Cardiac fibroblast (primary cell): ENCODE data around the gene CAMK2D.

Experiments used
- DNase-seq, 2 donors: peaks; one replicate each; pipeline versions ENCODE4 v3.0.0 to v3.0.0-alpha.2; 2010; ENCODE audit warnings: low read depth in 2 of 2
- H3K4me3 ChIP-seq, 2 donors: replicated peaks in 1 of 2; 1 replicate in 1 of 2; 2 replicates in 1 of 2; pipeline ENCODE4 v1.5.1; 2011; ENCODE audit warnings: low read depth in 2 of 2, low read length in 2 of 2, mild to moderate bottlenecking in 2 of 2, moderate library complexity in 1 of 2
- TF ChIP-seq, protein P1 (sequence below): IDR thresholded peaks from one replicate; pipeline ENCODE4 v1.5.1; 2011; ENCODE audit warnings: low read depth, mild to moderate bottlenecking, low read length, inconsistent platforms

Gene CAMK2D

DNA sequence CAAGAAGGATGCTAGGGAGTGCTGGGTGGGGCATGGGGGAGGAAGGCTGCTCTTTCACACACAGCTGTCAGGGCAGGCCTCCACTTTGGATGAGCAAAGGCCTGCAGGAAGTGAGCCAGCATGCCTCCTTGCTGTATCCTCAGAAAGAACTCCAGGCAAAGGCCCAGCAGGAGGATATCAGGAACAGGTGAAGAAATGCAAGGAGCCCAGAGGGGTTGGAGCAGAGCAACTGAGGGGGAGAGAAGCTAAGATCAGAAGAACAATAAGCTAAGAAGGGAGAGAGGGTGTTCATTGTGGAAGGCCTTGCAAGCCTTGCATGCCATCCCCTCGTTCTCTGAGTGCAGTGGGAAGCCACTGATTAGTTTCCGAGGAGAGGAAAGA lies 115.1 kb downstream of the CAMK2D start:
- TF ChIP-seq, protein P1, sequence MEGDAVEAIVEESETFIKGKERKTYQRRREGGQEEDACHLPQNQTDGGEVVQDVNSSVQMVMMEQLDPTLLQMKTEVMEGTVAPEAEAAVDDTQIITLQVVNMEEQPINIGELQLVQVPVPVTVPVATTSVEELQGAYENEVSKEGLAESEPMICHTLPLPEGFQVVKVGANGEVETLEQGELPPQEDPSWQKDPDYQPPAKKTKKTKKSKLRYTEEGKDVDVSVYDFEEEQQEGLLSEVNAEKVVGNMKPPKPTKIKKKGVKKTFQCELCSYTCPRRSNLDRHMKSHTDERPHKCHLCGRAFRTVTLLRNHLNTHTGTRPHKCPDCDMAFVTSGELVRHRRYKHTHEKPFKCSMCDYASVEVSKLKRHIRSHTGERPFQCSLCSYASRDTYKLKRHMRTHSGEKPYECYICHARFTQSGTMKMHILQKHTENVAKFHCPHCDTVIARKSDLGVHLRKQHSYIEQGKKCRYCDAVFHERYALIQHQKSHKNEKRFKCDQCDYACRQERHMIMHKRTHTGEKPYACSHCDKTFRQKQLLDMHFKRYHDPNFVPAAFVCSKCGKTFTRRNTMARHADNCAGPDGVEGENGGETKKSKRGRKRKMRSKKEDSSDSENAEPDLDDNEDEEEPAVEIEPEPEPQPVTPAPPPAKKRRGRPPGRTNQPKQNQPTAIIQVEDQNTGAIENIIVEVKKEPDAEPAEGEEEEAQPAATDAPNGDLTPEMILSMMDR: no peak
- no peak overlapping the region for H3K4me3 ChIP-seq
- DNase-seq: peak; percentile 29 to 33

DNA sequence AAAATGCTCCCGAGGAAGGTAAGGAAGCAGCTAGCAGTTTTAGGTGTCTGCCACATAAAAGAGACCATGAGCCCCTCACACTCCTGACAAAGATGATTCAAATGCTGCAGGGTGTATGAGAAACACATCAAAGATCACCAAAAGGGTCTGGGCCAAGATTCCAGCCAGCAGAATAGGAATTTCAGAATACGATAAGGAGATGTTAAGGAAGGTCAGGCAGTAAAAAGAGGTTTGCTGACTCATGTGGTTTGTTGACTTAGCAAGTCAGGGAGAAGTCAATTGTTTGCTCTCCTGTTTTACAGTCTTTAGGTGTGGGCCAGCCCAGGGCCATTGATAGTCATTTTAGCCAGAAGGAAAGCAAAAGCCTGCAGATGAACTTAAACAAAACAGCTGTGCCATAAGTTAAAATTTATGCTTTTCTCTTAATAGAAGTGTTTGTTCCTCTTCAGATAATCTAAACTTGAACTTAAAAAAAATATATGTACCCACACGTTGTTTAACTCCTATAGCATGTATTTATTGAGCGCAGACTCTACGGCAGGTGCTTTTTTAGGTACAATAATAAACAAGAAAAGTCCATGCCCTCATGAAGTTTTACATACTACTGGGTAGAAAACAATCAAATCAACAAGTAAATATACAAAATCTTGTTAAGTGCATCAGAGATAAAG lies 115.6 kb downstream of the CAMK2D start:
- TF ChIP-seq, protein P1: no peak
- peak; percentile 64 to 70 for DNase-seq
- H3K4me3 ChIP-seq: no peak overlapping the region

DNA sequence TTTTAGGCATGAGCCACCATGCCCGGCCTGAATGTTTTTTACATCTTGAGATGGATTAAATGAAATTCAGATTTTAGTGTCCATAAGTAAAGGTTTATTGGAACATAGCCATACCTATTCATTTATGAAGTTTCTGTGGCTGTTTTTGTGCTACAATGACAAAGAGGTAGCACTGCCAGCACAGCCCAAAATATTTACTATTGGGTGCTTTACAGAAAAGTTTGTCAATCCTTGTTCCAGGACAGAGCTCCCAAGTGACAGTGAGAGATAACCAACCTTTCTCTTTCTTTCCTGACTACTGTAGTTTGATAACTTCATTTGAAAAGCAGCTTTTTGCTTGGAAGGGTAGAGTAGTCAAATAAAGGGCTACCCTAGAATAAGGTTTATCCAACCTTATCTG lies 116.2 kb downstream of the CAMK2D start:
- H3K4me3 ChIP-seq: no peak overlapping the region
- TF ChIP-seq, protein P1: no peak
- no peak for DNase-seq

DNA sequence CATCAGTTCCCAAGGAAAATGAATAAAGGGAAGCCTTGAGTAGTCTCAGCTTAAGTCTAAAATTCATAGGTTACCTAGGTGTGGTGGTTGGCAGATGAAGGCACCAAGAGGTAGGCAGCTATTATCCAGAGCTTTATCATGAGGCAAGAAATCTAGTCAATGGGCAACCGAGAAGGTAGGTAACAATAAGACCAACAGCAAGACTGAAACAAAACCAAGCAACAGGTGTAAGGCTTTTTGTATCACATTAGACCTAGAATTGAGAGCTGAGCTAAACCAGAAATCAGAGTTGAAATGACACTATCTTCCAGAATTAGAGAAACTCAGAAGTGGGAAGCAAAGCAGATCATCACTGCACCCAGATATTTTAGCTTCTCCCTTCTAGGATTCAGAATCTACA lies 117.1 kb downstream of the CAMK2D start:
- no peak overlapping the region for H3K4me3 ChIP-seq
- no peak for DNase-seq

DNA sequence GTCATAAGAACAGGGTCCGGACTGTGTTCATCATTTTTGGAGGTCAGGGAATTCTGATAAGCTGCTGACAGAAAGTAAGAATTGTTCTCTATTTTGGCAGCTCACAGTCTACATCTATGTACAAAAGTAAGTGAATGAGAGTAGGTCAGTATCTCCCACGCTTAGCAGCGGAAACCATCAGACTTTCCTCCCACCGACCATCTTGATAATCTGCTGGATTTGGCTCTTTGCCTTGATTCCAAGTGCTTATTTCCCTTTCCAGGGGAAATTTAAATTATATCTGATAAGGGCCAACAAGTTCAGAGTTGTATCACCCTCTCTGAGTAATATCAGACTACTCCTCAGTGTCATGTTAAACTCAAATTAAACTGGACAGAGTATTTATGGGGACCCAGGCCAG lies 118.0 kb downstream of the CAMK2D start:
- TF ChIP-seq, protein P1: no peak
- no peak overlapping the region for H3K4me3 ChIP-seq
- DNase-seq: peak in 1 of 2 donors; percentile 32

More for the DNA sequence above, 117.1 kb downstream of the CAMK2D start:
- TF ChIP-seq, protein P1: no peak

DNA sequence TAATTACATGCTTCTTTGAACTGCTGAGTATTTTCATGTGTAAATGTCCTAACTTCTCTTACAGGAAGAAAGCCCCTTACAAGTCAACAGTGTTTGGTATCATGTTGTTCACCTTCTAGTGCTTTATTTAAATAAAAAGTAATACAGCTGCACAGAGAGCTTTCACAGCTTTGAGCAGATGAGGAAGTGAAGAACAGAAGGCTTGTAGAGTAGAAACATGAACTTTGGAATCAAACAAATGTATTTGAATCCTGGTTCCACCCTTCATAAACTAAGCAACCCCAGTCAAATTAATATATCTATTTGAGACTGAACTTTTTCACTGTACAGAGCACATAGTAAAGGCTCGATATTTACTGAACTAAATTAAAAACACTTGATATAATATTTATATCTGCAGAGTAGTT lies 120.5 kb downstream of the CAMK2D start:
- H3K4me3 ChIP-seq: no peak overlapping the region
- TF ChIP-seq, protein P1: no peak
- DNase-seq: no peak

DNA sequence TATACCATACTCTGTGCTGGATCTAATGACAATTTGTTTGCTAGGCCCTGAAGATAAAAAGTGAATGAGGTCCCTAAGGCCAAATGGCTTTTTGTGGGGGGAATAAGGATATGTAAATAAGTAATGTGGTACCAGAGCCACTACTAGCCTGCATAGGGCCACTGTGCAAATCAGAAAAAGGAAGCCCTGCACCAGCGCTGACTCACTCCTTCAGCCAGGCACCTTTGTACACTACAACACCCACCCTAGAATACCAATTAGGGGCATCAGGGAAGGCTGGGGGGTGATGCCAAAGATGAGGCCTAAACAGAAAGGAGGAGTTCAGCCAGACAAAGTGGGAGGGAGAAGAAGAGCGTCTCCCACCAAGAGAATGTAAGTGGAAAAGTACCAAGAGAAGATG lies 122.2 kb downstream of the CAMK2D start:
- TF ChIP-seq, protein P1: no peak
- DNase-seq: no peak
- H3K4me3 ChIP-seq: no peak overlapping the region
